Subcutaneous preadipocyte (primary cell): ENCODE results near the gene NOL11. TPM values are rescaled to one million over a fixed set of nuclear protein-coding genes. Genes with fewer than 3 reads are reported as not detected.

Experiments
- small RNA-seq: library from RNA; depleted of rRNA; stranded (forward); fragments of <200 nt; gene quantifications from one replicate; pipeline ENCODE3, GENCODE V24; 2012
- total RNA-seq: library from RNA; depleted of rRNA; stranded (reverse); fragments of >200 nt; gene quantifications from 2 replicates; pipeline ENCODE4 v1.2.3, GENCODE V29; 2012

Gene NOL11
- total RNA-seq: 36.7 and 54.7 TPM in 2 replicates

GRCh38 chr17:67717624-67718324, at the start of gene NOL11:
Gene NOL11, plus strand, starts transcription at chr17:67717936. Its CDS starts 12 bp downstream, at chr17:67717948.

Small RNA genes lying within 50 kb of the gene (small RNA-seq; reads per million reads assigned to genes)
- gene SNORA38B: 59.6 reads per million, percentile 98 among the genes with 10 or more reads in this experiment

Other genes with a start within 250 kb of the NOL11 start
- 43.0 and 53.6 TPM in 2 replicates for gene BPTF, start 107.6 kb downstream of the NOL11 start, total RNA-seq